Hepatocyte (in vitro differentiated cells): Measurements from ENCODE around the gene SAMMSON. TPM values are rescaled to one million over a fixed set of nuclear protein-coding genes. Genes with fewer than 3 reads are reported as not detected.

ENCODE experiments used
- DNase-seq: peaks from one replicate; pipeline ENCODE4 v3.0.0-alpha.2; 2016; ENCODE audit warnings: low spot score
- H2AFZ ChIP-seq: fragments of 200-600 bp; sonication (generic); 2 replicates; pipeline ENCODE4 v1.6.0; 2016; ENCODE audit warnings: antibody characterized with exemption, mild to moderate bottlenecking
- H3K27ac ChIP-seq: fragments of 200-600 bp; sonication (generic); 2 replicates; pipeline ENCODE4 v1.5.1; 2016; ENCODE audit warnings: mild to moderate bottlenecking
- H3K27me3 ChIP-seq: fragments of 200-600 bp; sonication (generic); 2 replicates; pipeline ENCODE4 v1.6.1; 2016
- H3K36me3 ChIP-seq: fragments of 200-600 bp; sonication (generic); replicated peaks from 2 replicates; pipeline ENCODE4 v1.5.1; 2016; ENCODE audit warnings: low read depth; ENCODE audit not compliant: insufficient read depth
- H3K4me1 ChIP-seq: fragments of 200-600 bp; sonication (generic); 2 replicates; pipeline ENCODE4 v1.5.1; 2016; ENCODE audit warnings: mild to moderate bottlenecking, moderate library complexity; ENCODE audit not compliant: insufficient read depth
- H3K4me2 ChIP-seq: fragments of 200-600 bp; sonication (generic); 2 replicates; pipeline ENCODE4 v1.6.0; 2016
- H3K4me3 ChIP-seq: fragments of 200-600 bp; sonication (generic); 2 replicates; pipeline ENCODE4 v1.5.1; 2016; ENCODE audit warnings: mild to moderate bottlenecking
- H3K79me2 ChIP-seq: fragments of 200-600 bp; sonication (generic); 2 replicates; pipeline ENCODE4 v1.6.0; 2017; ENCODE audit warnings: mild to moderate bottlenecking
- H3K9me2 ChIP-seq: fragments of 200-600 bp; sonication (generic); replicated peaks from 2 replicates; pipeline ENCODE4 v1.6.0; 2017; ENCODE audit warnings: mild to moderate bottlenecking; ENCODE audit not compliant: insufficient read depth
- H3K9me3 ChIP-seq: fragments of 200-600 bp; sonication (generic); 2 replicates; pipeline ENCODE4 v1.5.1; 2016; ENCODE audit warnings: low read depth, mild to moderate bottlenecking
- H4K20me1 ChIP-seq: fragments of 200-600 bp; sonication (generic); 2 replicates; pipeline ENCODE4 v1.6.0; 2016; ENCODE audit warnings: mild to moderate bottlenecking; ENCODE audit not compliant: insufficient read depth, poor library complexity, severe bottlenecking
- EZH2 ChIP-seq: fragments of 200-600 bp; sonication (generic); IDR thresholded peaks from 2 replicates; pipeline ENCODE4 v1.6.1; 2016; ENCODE audit warnings: antibody characterized with exemption, mild to moderate bottlenecking, borderline replicate concordance
- EZH2phosphoT487 ChIP-seq: fragments of 200-600 bp; sonication (generic); IDR thresholded peaks from one replicate; pipeline ENCODE4 v1.6.1; 2018; ENCODE audit warnings: antibody characterized with exemption, mild to moderate bottlenecking, low read depth, moderate library complexity; ENCODE audit not compliant: unreplicated experiment, severe bottlenecking
- WGBS: methylation state at CpG from one replicate; pipeline ENCODE4 v1.1.6; 2016; ENCODE audit warnings: low lambda C conversion rate; ENCODE audit errors: missing lambda C conversion rate; 5-methylcytosine and 5-hydroxymethylcytosine counted together
- polyA plus RNA-seq: library from polyadenylated mRNA; unstranded; fragments of >200 nt; fragmentation: Nextera tagmentation; extraction: Ambion mirVana; gene quantifications from 2 replicates; pipeline ENCODE4 v1.2.1, GENCODE V29; 2016
- total RNA-seq: library from RNA; depleted of rRNA; stranded (reverse); fragments of >200 nt; gene quantifications from 2 replicates; pipeline ENCODE4 v1.2.3, GENCODE V29; 2014
- TF ChIP-seq, protein P1 (sequence below): fragments of 200-600 bp; sonication (generic); IDR thresholded peaks from 2 replicates; pipeline ENCODE4 v1.5.1; 2016; ENCODE audit warnings: antibody characterized with exemption, mild to moderate bottlenecking; ENCODE audit not compliant: poor library complexity

SAMMSON gene
- total and polyA plus RNA-seq, 2 experiments from 2014 or later: 0.10 TPM; not detected in 1

GRCh38 chr3:69987833-69988232 lies 11.7 kb upstream of the SAMMSON start:
- Histone ChIP-seq H4K20me1 (no peaks in the 10 kb centered on the region), H3K27me3 (no peaks in the 10 kb centered on the region), H3K9me3 (no peaks in the 10 kb centered on the region), H3K36me3 (no peaks in the 10 kb centered on the region), H3K9me2 (no peaks in the 10 kb centered on the region), H3K27ac (no peak overlapping the region), H3K4me2 (no peak overlapping the region), H3K4me1 (peaks cover 6% of the 10 kb centered on the region), H3K79me2 (no peaks in the 10 kb centered on the region), H3K4me3 (no peak overlapping the region), H2AFZ (no peak overlapping the region)
- WGBS: 75% methylated on average over 6 of the region's 6 CpGs
- DNase-seq: no peak
- no peak for TF ChIP-seq EZH2
- TF ChIP-seq, protein P1, sequence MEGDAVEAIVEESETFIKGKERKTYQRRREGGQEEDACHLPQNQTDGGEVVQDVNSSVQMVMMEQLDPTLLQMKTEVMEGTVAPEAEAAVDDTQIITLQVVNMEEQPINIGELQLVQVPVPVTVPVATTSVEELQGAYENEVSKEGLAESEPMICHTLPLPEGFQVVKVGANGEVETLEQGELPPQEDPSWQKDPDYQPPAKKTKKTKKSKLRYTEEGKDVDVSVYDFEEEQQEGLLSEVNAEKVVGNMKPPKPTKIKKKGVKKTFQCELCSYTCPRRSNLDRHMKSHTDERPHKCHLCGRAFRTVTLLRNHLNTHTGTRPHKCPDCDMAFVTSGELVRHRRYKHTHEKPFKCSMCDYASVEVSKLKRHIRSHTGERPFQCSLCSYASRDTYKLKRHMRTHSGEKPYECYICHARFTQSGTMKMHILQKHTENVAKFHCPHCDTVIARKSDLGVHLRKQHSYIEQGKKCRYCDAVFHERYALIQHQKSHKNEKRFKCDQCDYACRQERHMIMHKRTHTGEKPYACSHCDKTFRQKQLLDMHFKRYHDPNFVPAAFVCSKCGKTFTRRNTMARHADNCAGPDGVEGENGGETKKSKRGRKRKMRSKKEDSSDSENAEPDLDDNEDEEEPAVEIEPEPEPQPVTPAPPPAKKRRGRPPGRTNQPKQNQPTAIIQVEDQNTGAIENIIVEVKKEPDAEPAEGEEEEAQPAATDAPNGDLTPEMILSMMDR: no peak
- TF ChIP-seq EZH2phosphoT487: no peak

DNA sequence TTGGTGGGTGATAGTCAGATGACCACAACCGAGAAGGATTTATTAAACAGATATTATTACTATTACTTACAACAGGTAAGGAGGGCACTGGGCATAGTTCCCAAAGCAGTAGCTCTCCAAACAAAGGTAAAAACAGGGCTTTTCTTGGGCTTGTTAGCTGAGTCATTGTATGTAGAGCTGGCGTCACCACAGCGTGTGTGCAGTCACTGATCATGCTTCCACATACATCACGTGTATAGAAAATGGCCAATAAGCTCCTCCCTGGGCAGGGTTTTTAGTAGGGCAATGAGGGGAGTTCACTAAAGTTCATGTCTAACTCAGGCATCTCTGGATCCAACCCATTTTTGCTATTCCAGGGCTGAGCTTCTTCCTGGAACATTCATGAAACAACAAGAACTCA lies 5.8 kb upstream of the SAMMSON start:
- TF ChIP-seq EZH2 (no peak), EZH2phosphoT487 (no peak)
- TF ChIP-seq, protein P1: no peak
- H3K4me3 ChIP-seq: no peak overlapping the region

DNA sequence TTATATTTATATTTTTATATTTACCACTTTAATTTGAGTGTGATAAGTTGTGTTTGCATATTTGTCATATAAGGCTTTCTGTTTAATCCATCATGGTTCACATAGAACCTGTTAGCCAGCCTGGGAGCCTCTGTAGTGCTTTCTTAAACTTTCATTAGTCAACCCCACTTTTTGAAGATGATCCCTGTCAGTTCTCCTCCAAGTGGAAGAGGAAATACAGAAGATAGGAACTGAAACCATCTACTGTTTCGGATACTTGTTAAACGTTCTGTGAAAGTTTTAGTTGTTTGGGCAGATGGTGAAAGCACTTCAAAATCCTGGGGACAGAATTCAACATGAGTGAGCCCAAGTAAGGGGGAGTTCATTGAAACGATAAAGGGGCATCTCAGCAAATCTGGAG lies 4.6 kb upstream of the SAMMSON start:
- 85% methylated on average over 3 of the region's 3 CpGs for WGBS
- no peaks in the 10 kb centered on the region for H3K27me3 ChIP-seq
- peaks cover 7% of the 10 kb centered on the region for H3K4me1 ChIP-seq

More for the DNA sequence above, 5.8 kb upstream of the SAMMSON start:
- H3K9me3 ChIP-seq: no peaks in the 10 kb centered on the region
- H3K36me3 ChIP-seq: no peaks in the 10 kb centered on the region
- no peaks in the 10 kb centered on the region for H4K20me1 ChIP-seq
- 95% methylated on average over 4 of the region's 4 CpGs for WGBS
- H2AFZ ChIP-seq: no peak overlapping the region
- no peaks in the 10 kb centered on the region for H3K79me2 ChIP-seq
- H3K27me3 ChIP-seq: no peaks in the 10 kb centered on the region
- peaks cover 4% of the 10 kb centered on the region for H3K4me1 ChIP-seq
- DNase-seq: no peak
- no peak overlapping the region for H3K27ac ChIP-seq
- no peak overlapping the region for H3K4me2 ChIP-seq
- H3K9me2 ChIP-seq: no peaks in the 10 kb centered on the region

More for the DNA sequence above, 4.6 kb upstream of the SAMMSON start:
- Histone ChIP-seq H2AFZ (no peak overlapping the region), H3K4me2 (no peak overlapping the region), H3K9me3 (no peaks in the 10 kb centered on the region), H3K36me3 (no peaks in the 10 kb centered on the region), H4K20me1 (no peaks in the 10 kb centered on the region), H3K27ac (no peak overlapping the region), H3K4me3 (no peak overlapping the region), H3K9me2 (no peaks in the 10 kb centered on the region), H3K79me2 (no peaks in the 10 kb centered on the region)
- TF ChIP-seq, protein P1: no peak
- no peak for TF ChIP-seq EZH2
- TF ChIP-seq EZH2phosphoT487: no peak
- DNase-seq: no peak
